Breast epithelium (tissue), 3 donors: ENCODE data around the gene PCP4.

Experiments
- POLR2A ChIP-seq: fragments of 450-650 bp; IDR thresholded peaks from one replicate; pipeline ENCODE4 v1.6.1; 2016; ENCODE audit warnings: antibody characterized with exemption, mild to moderate bottlenecking, moderate library complexity
- TF ChIP-seq, protein P1 (sequence below), 3 donors: fragments of 450-650 bp; IDR thresholded peaks; one replicate each; pipeline ENCODE4 v1.5.1; 2016 to 2017; ENCODE audit warnings: antibody characterized with exemption in 3 of 3, mild to moderate bottlenecking in 3 of 3, moderate library complexity in 3 of 3

DNA sequence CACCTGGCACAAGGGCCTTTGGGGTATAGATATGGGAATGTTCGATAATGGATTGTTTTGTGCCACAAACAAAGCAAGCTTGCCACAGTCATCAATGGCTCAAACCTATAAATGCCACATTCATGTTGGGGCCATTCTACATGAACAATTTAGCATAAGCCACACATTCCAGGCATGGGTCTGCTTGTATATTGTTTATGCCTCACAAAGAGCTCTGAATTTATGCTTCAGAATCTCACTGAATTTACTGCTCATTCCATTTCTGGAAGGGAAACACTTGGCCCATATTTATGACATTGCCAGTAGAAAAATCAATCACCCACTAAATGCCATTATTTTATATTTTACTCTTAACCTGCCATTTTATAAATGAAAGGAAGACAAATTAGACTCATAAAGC lies 6.4 kb downstream of the PCP4 start:
- TF ChIP-seq, protein P1, sequence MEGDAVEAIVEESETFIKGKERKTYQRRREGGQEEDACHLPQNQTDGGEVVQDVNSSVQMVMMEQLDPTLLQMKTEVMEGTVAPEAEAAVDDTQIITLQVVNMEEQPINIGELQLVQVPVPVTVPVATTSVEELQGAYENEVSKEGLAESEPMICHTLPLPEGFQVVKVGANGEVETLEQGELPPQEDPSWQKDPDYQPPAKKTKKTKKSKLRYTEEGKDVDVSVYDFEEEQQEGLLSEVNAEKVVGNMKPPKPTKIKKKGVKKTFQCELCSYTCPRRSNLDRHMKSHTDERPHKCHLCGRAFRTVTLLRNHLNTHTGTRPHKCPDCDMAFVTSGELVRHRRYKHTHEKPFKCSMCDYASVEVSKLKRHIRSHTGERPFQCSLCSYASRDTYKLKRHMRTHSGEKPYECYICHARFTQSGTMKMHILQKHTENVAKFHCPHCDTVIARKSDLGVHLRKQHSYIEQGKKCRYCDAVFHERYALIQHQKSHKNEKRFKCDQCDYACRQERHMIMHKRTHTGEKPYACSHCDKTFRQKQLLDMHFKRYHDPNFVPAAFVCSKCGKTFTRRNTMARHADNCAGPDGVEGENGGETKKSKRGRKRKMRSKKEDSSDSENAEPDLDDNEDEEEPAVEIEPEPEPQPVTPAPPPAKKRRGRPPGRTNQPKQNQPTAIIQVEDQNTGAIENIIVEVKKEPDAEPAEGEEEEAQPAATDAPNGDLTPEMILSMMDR (IDR thresholded peaks at IDR 0.05): no peak
- TF ChIP-seq POLR2A: no peak
